IMR-90 (cell line): ENCODE measurements around the gene SOBP. TPM values are rescaled to one million over a fixed set of nuclear protein-coding genes. Genes with fewer than 3 reads are reported as not detected.

Source experiments
- ATAC-seq: fragments of 200-7000 bp; cut with Tn5 transposase; 2 replicates; pipeline ENCODE4 v1.9.1; 2020; ENCODE audit warnings: low read depth, mild to moderate bottlenecking, moderate library complexity
- BruUV-seq: library from RNA; stranded (reverse); fragments of 400-500 nt; replicated peaks from 2 replicates; lab custom pipeline; 2021; lab: Mats Ljungman, UMichigan
- CTCF ChIA-PET: fragments of 300-600 bp; formaldehyde crosslinking; extraction: SDS; loops from one replicate; lab custom pipeline; 2021; ENCODE audit warnings: antibody characterized with exemption; lab: Yijun Ruan, JAX
- POLR2A ChIA-PET: fragments of 300-600 bp; sonication (Branson Sonifier 250); formaldehyde crosslinking; loops from one replicate; lab custom pipeline; 2022; ENCODE audit warnings: antibody characterized with exemption; ENCODE audit not compliant: unreplicated experiment; lab: Charles Lee
- DNase-seq: peaks from one replicate; pipeline ENCODE4 v3.0.0; 2013
- H2AFZ ChIP-seq: replicated peaks from 2 replicates; pipeline ENCODE3; 2013; ENCODE audit warnings: low read length, mild to moderate bottlenecking; ENCODE audit not compliant: poor library complexity
- H2AK5ac ChIP-seq: 2 replicates; pipeline ENCODE4 v1.6.1; 2013; ENCODE audit warnings: low read depth, low read length, inconsistent platforms
- H2AK9ac ChIP-seq: replicated peaks from 2 replicates; pipeline ENCODE3; 2013; ENCODE audit warnings: mild to moderate bottlenecking, low read depth, low read length, moderate library complexity; ENCODE audit not compliant: poor library complexity
- H2BK120ac ChIP-seq: 2 replicates; pipeline ENCODE4 v1.6.1; 2013; ENCODE audit warnings: low read depth, low read length, inconsistent platforms
- H2BK15ac ChIP-seq: 3 replicates; pipeline ENCODE4 v1.6.1; 2013; ENCODE audit warnings: low read depth, low read length, inconsistent platforms
- H2BK20ac ChIP-seq: 2 replicates; pipeline ENCODE4 v1.6.1; 2013; ENCODE audit warnings: low read depth, mild to moderate bottlenecking, inconsistent platforms, low read length, moderate library complexity
- H2BK5ac ChIP-seq: 2 replicates; pipeline ENCODE4 v1.6.1; 2013; ENCODE audit warnings: mild to moderate bottlenecking, low read depth, low read length, inconsistent platforms; ENCODE audit not compliant: poor library complexity, severe bottlenecking
- H3K14ac ChIP-seq: replicated peaks from 2 replicates; pipeline ENCODE4 v1.6.1; 2013; ENCODE audit warnings: low read depth, low read length, inconsistent platforms
- H3K18ac ChIP-seq: 2 replicates; pipeline ENCODE4 v1.6.1; 2013; ENCODE audit warnings: low read depth, low read length, control low read depth
- H3K23ac ChIP-seq: 2 replicates; pipeline ENCODE4 v1.6.1; 2013; ENCODE audit warnings: low read depth, low read length, inconsistent platforms
- H3K27ac ChIP-seq: 2 replicates; pipeline ENCODE4 v1.5.1; 2013; ENCODE audit warnings: mild to moderate bottlenecking, control low read depth, low read length; ENCODE audit not compliant: insufficient read depth
- H3K27me3 ChIP-seq: 2 replicates; pipeline ENCODE4 v1.6.1; 2013; ENCODE audit warnings: low read length; ENCODE audit not compliant: control insufficient read depth, insufficient read depth
- H3K36me3 ChIP-seq: 2 replicates; pipeline ENCODE4 v1.6.1; 2013; ENCODE audit warnings: low read length, mixed read lengths; ENCODE audit not compliant: control insufficient read depth, insufficient read depth
- H3K4ac ChIP-seq: 2 replicates; pipeline ENCODE4 v1.6.1; 2013; ENCODE audit warnings: low read depth, low read length, inconsistent platforms
- H3K4me1 ChIP-seq: 2 replicates; pipeline ENCODE4 v1.6.1; 2013; ENCODE audit warnings: low read length, mixed read lengths; ENCODE audit not compliant: control insufficient read depth, insufficient read depth
- H3K4me2 ChIP-seq: 2 replicates; pipeline ENCODE4 v1.6.1; 2013; ENCODE audit warnings: low read depth, mild to moderate bottlenecking, control low read depth, low read length, moderate library complexity
- H3K4me3 ChIP-seq: 2 replicates; pipeline ENCODE4 v1.5.1; 2013; ENCODE audit warnings: low read depth, mild to moderate bottlenecking, control low read depth, low read length, moderate library complexity; ENCODE audit not compliant: insufficient read depth
- H3K56ac ChIP-seq: 2 replicates; pipeline ENCODE4 v1.6.1; 2013; ENCODE audit warnings: low read length, inconsistent platforms; ENCODE audit not compliant: insufficient read depth; ENCODE audit errors: extremely low read depth
- H3K79me1 ChIP-seq, 2 experiments: 2 replicates each; pipeline ENCODE4 v1.6.1; 2013; ENCODE audit warnings: low read length in 2 of 2, inconsistent platforms in 1 of 2, low read depth in 1 of 2
- H3K9ac ChIP-seq: 2 replicates; pipeline ENCODE4 v1.6.1; 2013; ENCODE audit warnings: low read depth, low read length, control low read depth
- H3K9me1 ChIP-seq: 2 replicates; pipeline ENCODE4 v1.6.1; 2013; ENCODE audit warnings: low read length, inconsistent platforms; ENCODE audit not compliant: insufficient read depth
- H3K9me3 ChIP-seq: 2 replicates; pipeline ENCODE4 v1.6.1; 2013; ENCODE audit warnings: low read length; ENCODE audit not compliant: control insufficient read depth, insufficient read depth
- H4K20me1 ChIP-seq: 2 replicates; pipeline ENCODE4 v1.6.1; 2013; ENCODE audit warnings: low read length, inconsistent platforms; ENCODE audit not compliant: insufficient read depth
- H4K5ac ChIP-seq: 2 replicates; pipeline ENCODE4 v1.6.1; 2013; ENCODE audit warnings: mild to moderate bottlenecking, low read depth, low read length, control low read depth
- H4K8ac ChIP-seq, 2 experiments: 2 replicates each; pipeline ENCODE4 v1.6.1; 2013; ENCODE audit warnings: low read depth in 2 of 2, low read length in 2 of 2, control low read depth in 1 of 2, inconsistent platforms in 1 of 2
- H4K91ac ChIP-seq: 2 replicates; pipeline ENCODE4 v1.6.1; 2013; ENCODE audit warnings: low read depth, low read length, inconsistent platforms; ENCODE audit not compliant: insufficient read depth
- BHLHE40 ChIP-seq: fragments of 150-350 bp; IDR thresholded peaks from 2 replicates; pipeline ENCODE4 v1.6.1; 2016; ENCODE audit warnings: mild to moderate bottlenecking, low read depth, low read length
- CHD1 ChIP-seq: IDR thresholded peaks from 2 replicates; pipeline ENCODE4 v1.6.1; 2012; ENCODE audit warnings: low read depth, low read length, improper control_type of control experiment
- MAZ ChIP-seq: IDR thresholded peaks from 2 replicates; pipeline ENCODE4 v1.6.1; 2012; ENCODE audit warnings: low read depth, mild to moderate bottlenecking, low read length, improper control_type of control experiment, moderate library complexity, borderline replicate concordance
- MXI1 ChIP-seq: IDR thresholded peaks from 2 replicates; pipeline ENCODE4 v1.6.1; 2012; ENCODE audit warnings: low read depth, mild to moderate bottlenecking, low read length, moderate library complexity, borderline replicate concordance
- NFE2L2 ChIP-seq: fragments of 150-350 bp; IDR thresholded peaks from 2 replicates; pipeline ENCODE4 v1.6.1; 2016; ENCODE audit warnings: low read depth, mild to moderate bottlenecking, low read length
- POLR2A ChIP-seq: IDR thresholded peaks from 2 replicates; pipeline ENCODE4 v1.6.1; 2012; ENCODE audit warnings: mild to moderate bottlenecking, low read depth, low read length
- RAD21 ChIP-seq: IDR thresholded peaks from 2 replicates; pipeline ENCODE4 v1.6.1; 2012; ENCODE audit warnings: low read length, improper control_type of control experiment
- RCOR1 ChIP-seq: IDR thresholded peaks from 2 replicates; pipeline ENCODE4 v1.6.1; 2012; ENCODE audit warnings: mild to moderate bottlenecking, low read length, improper control_type of control experiment; ENCODE audit not compliant: insufficient replicate concordance
- RFX5 ChIP-seq: IDR thresholded peaks from 2 replicates; pipeline ENCODE4 v1.8.0; 2012; ENCODE audit warnings: low read depth, mild to moderate bottlenecking, low read length, moderate library complexity
- SMC3 ChIP-seq: fragments of 150-350 bp; IDR thresholded peaks from 2 replicates; pipeline ENCODE4 v1.6.1; 2016; ENCODE audit warnings: low read depth, mild to moderate bottlenecking, antibody characterized with exemption, low read length, moderate library complexity
- WGBS, 2 experiments: methylation state at CpG; one replicate each; pipeline versions ENCODE4 v1.1.5 to v1.1.7; 2013; ENCODE audit warnings: missing lambda C conversion rate in 2 of 2; ENCODE audit not compliant: insufficient read length in 1 of 2; ENCODE audit errors: extremely low coverage in 2 of 2; 5-methylcytosine and 5-hydroxymethylcytosine counted together
- dilution Hi-C: fragments of 300-500 bp; cut with HindIII; formaldehyde crosslinking; loops from one replicate; pipeline ENCODE4 v1.14.3; 2018; ENCODE audit warnings: low sequenced_read_pairs; ENCODE audit not compliant: unreplicated experiment
- in situ Hi-C: fragments of 300-500 bp; cut with MboI; formaldehyde crosslinking; loops from 3 replicates; pipeline ENCODE4 v1.14.3; 2019; ENCODE audit warnings: low sequenced_read_pairs, inconsistent platforms, mixed read lengths
- intact Hi-C: fragments of 100-400 bp; cut with micrococcal nuclease; formaldehyde crosslinking; loops from 2 replicates; pipeline ENCODE4 v1.10.0; 2022
- polyA plus RNA-seq, 3 experiments: library from polyadenylated mRNA; depleted of rRNA; stranded (reverse); fragments of >200 nt; gene quantifications; 2 replicates each; pipeline ENCODE4 v1.2.3, GENCODE V29; 2012; ENCODE audit warnings: low replicate concordance in 1 of 3
- total RNA-seq: library from RNA; depleted of rRNA; stranded (reverse); fragments of >200 nt; gene quantifications from 2 replicates; pipeline ENCODE4 v1.2.3, GENCODE V29; 2012
- TF ChIP-seq, protein P1 (sequence below): conservative IDR thresholded peaks from 2 replicates; pipeline ENCODE4 v1.5.1; 2012; ENCODE audit warnings: mild to moderate bottlenecking, low read depth, low read length, improper control_type of control experiment
- TF ChIP-seq, protein P2 (sequence below): fragments of 150-350 bp; IDR thresholded peaks from 2 replicates; pipeline ENCODE4 v1.6.1; 2017; ENCODE audit warnings: mild to moderate bottlenecking, antibody characterized with exemption, low read length, low read depth

Gene SOBP
- total and polyA plus RNA-seq, 2 of the 4 experiments (the other 2 are of a cell fraction) = 0.60 to 0.72 TPM

DNA sequence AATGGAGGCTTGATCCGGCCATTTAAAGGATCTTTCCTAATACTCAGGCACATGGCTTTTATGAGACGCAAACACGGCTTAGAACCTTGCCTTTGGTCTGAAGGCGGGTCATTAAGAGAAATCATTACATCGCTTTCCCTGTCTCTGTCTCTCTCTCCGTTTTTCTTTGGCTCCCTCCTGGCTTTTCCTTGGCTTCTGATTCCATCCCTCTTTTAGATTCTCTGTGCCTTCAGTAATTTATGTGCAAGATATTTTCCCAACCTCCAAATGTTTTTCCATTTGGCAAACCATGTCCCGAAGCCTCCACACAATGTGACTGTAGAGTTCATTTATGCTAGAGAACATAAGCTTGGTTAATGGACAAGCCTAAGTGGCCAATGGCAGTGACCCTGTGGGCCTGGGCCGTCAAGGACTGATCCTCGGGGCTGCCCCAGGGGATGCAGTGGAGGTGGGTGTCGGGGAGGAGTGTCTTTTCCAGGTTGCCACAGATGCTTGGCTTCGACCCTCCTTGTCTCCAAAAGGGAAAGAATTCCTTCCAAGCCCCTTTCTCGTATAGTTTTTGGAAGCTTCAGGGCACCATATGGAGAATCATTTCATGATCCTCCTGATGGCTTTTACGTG is 177.2 kb downstream of the SOBP start:
- Histone ChIP-seq H3K4me2 (peak overlapping the region; percentile 47; the same call in 1 of the 2 replicates), H2AK9ac (peak overlapping the region; percentile 2), H3K9me3 (no peaks in the 10 kb centered on the region), H3K23ac (peak overlapping the region; percentile 36; the same call in 1 of the 2 replicates), H2BK5ac (peak overlapping the region; percentile 60), H3K4me3 (no peak overlapping the region), H3K9me1 (peaks cover 14% of the 10 kb centered on the region), H2AK5ac (peak overlapping the region; percentile 36; the same call in 1 of the 2 replicates), H3K9ac (0 out of 2 replicates have a peak overlapping the region, but pooled peaks have one; percentile 40), H2BK120ac (peak overlapping the region; percentile 85), H4K5ac (peak overlapping the region; percentile 69), H3K27me3 (no peaks in the 10 kb centered on the region), H3K36me3 (no peaks in the 10 kb centered on the region), H3K4ac (peak overlapping the region; percentile 4; the same call in 1 of the 2 replicates), H3K27ac (peak overlapping the region; percentile 95; the same call in 1 of the 2 replicates), H3K79me1 (no peaks in the 10 kb centered on the region), H3K18ac (peak overlapping the region; percentile 89), H4K91ac (peak overlapping the region; percentile 39), H4K8ac (peak overlapping the region; percentile 27 to 73; a peak in 2 of 4 replicates), H3K4me1 (peaks cover 26% of the 10 kb centered on the region), H3K14ac (peak overlapping the region; percentile 47), H3K56ac (no peak overlapping the region), H2BK20ac (peak overlapping the region; percentile 45; the same call in 1 of the 2 replicates), H4K20me1 (no peaks in the 10 kb centered on the region), H2BK15ac (peak overlapping the region; percentile 35; the same call in 2 of the 3 replicates), H2AFZ (peak overlapping the region; percentile 11)
- no TSS peak for BruUV-seq
- TF ChIP-seq RFX5 = no peak
- no peak for TF ChIP-seq SMC3
- no peak for TF ChIP-seq RCOR1
- no peak for TF ChIP-seq BHLHE40
- no peak for TF ChIP-seq NFE2L2
- TF ChIP-seq POLR2A = no peak
- no peak for TF ChIP-seq MXI1
- TF ChIP-seq RAD21 = no peak
- TF ChIP-seq CHD1 = no peak
- TF ChIP-seq, protein P1, sequence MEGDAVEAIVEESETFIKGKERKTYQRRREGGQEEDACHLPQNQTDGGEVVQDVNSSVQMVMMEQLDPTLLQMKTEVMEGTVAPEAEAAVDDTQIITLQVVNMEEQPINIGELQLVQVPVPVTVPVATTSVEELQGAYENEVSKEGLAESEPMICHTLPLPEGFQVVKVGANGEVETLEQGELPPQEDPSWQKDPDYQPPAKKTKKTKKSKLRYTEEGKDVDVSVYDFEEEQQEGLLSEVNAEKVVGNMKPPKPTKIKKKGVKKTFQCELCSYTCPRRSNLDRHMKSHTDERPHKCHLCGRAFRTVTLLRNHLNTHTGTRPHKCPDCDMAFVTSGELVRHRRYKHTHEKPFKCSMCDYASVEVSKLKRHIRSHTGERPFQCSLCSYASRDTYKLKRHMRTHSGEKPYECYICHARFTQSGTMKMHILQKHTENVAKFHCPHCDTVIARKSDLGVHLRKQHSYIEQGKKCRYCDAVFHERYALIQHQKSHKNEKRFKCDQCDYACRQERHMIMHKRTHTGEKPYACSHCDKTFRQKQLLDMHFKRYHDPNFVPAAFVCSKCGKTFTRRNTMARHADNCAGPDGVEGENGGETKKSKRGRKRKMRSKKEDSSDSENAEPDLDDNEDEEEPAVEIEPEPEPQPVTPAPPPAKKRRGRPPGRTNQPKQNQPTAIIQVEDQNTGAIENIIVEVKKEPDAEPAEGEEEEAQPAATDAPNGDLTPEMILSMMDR = no peak
- TF ChIP-seq MAZ = no peak
- TF ChIP-seq, protein P2, sequence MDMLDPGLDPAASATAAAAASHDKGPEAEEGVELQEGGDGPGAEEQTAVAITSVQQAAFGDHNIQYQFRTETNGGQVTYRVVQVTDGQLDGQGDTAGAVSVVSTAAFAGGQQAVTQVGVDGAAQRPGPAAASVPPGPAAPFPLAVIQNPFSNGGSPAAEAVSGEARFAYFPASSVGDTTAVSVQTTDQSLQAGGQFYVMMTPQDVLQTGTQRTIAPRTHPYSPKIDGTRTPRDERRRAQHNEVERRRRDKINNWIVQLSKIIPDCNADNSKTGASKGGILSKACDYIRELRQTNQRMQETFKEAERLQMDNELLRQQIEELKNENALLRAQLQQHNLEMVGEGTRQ = no peak
- no peak for ATAC-seq
- CTCF ChIA-PET = no interaction called here
- in situ Hi-C loops = no loop called here
- POLR2A ChIA-PET = no interaction called here
- DNase-seq = no peak
- intact Hi-C loops = no loop called here
- WGBS, 2 experiments = 87% methylated on average over 7 of the region's 13 CpGs; no CpG with 5 or more reads in 1 of the 2 experiments
- dilution Hi-C loops = no loop called here
